Vagina (tissue), 2 donors: ENCODE results near the gene ADAP1. TPM values are rescaled to one million over a fixed set of nuclear protein-coding genes. Genes with fewer than 3 reads are reported as not detected.

Experiments
- DNase-seq, 2 donors: peaks; one replicate each; pipeline ENCODE4 v3.0.0-alpha.2; 2017; ENCODE audit errors: extremely low spot score in 2 of 2
- H3K27ac ChIP-seq: fragments of 200-600 bp; sonication (generic); one replicate; pipeline ENCODE4 v1.5.1; 2019
- H3K27me3 ChIP-seq: fragments of 200-600 bp; sonication (generic); one replicate; pipeline ENCODE4 v1.5.1; 2019
- H3K36me3 ChIP-seq, 2 donors: fragments of 200-600 bp; sonication (generic); one replicate each; pipeline ENCODE4 v1.5.1; 2017 to 2019
- H3K4me1 ChIP-seq: fragments of 200-600 bp; sonication (generic); one replicate; pipeline ENCODE4 v1.5.1; 2019
- H3K4me3 ChIP-seq, 2 donors: fragments of 200-600 bp; sonication (generic); 1 replicate in 1 of 2; 2 replicates in 1 of 2; pipeline ENCODE4 v1.5.1; 2016 to 2019
- H3K9me3 ChIP-seq: fragments of 200-600 bp; sonication (generic); one replicate; pipeline ENCODE4 v1.5.1; 2019
- CTCF ChIP-seq, 3 experiments: fragments of 450-650 bp in 2 of 3; fragments of 200-600 bp in 1 of 3; sonication (generic) in 1 of 3; IDR thresholded peaks; one replicate each; pipeline ENCODE4 v1.5.1; 2017 to 2019; ENCODE audit warnings: antibody characterized with exemption in 3 of 3, mild to moderate bottlenecking in 2 of 3, moderate library complexity in 2 of 3
- POLR2A ChIP-seq, 2 donors: fragments of 450-650 bp; IDR thresholded peaks; one replicate each; pipeline ENCODE4 v1.6.1; 2017; ENCODE audit warnings: antibody characterized with exemption in 2 of 2, mild to moderate bottlenecking in 2 of 2, moderate library complexity in 2 of 2
- POLR2AphosphoS5 ChIP-seq, 2 donors: sonication (generic); formaldehyde crosslinking; IDR thresholded peaks; one replicate each; pipeline ENCODE4 v1.9.0; 2017; ENCODE audit warnings: antibody characterized with exemption in 2 of 2, mild to moderate bottlenecking in 2 of 2, low read depth in 1 of 2; ENCODE audit not compliant: insufficient read depth in 1 of 2
- intact Hi-C: fragments of 100-400 bp; cut with DNase I; formaldehyde crosslinking; loops from one replicate; pipeline ENCODE4 v1.15.1; 2023
- total RNA-seq: library from RNA; depleted of rRNA; stranded (reverse); fragments of >200 nt; gene quantifications from one replicate; pipeline ENCODE4 v1.2.3, GENCODE V29; 2016

The ADAP1 gene
- total RNA-seq, 1 donor from 2014 or later, result 4.2 TPM

- Histone ChIP-seq H3K9me3 (no peaks in the 10 kb centered on the region), H3K27me3 (no peaks in the 10 kb centered on the region), H3K4me3 (no peak overlapping the region), H3K36me3 (peaks cover 0 to 84% of the 10 kb centered on the region in 2 donors), H3K4me1 (no peaks in the 10 kb centered on the region), H3K27ac (no peak overlapping the region)
- intact Hi-C loops, result no loop called here
- DNase-seq, result no peak
- TF ChIP-seq POLR2A (IDR thresholded peaks at IDR 0.05) (no peak), POLR2AphosphoS5 (IDR thresholded peaks at IDR 0.05; ENCODE audit: insufficient read depth in 1 of 2, low read depth in 1 of 2) (no peak), CTCF (IDR thresholded peaks at IDR 0.05) (no peak)
These were observed 93.3 kb downstream of the ADAP1 start for GRCh38 chr7:861222-861621.

GRCh38 chr7:860149-860548 is 94.3 kb downstream of the ADAP1 start:
- Histone ChIP-seq H3K36me3 (peaks cover 0 to 92% of the 10 kb centered on the region in 2 donors), H3K27ac (no peak overlapping the region), H3K9me3 (no peaks in the 10 kb centered on the region), H3K4me1 (no peaks in the 10 kb centered on the region), H3K4me3 (no peak overlapping the region), H3K27me3 (no peaks in the 10 kb centered on the region)
- TF ChIP-seq POLR2A (IDR thresholded peaks at IDR 0.05) (no peak), CTCF (IDR thresholded peaks at IDR 0.05) (no peak), POLR2AphosphoS5 (IDR thresholded peaks at IDR 0.05; ENCODE audit: insufficient read depth in 1 of 2, low read depth in 1 of 2) (no peak)
- DNase-seq, result no peak
- intact Hi-C loops, result no loop called here

GRCh38 chr7:859359-860030 is 95.0 kb downstream of the ADAP1 start:
- peaks cover 0 to 92% of the 10 kb centered on the region in 2 donors for H3K36me3 ChIP-seq
- DNase-seq, result no peak
- no peaks in the 10 kb centered on the region for H3K4me1 ChIP-seq
- no peak overlapping the region for H3K4me3 ChIP-seq
- intact Hi-C loops, result no loop called here
- H3K27ac ChIP-seq, result no peak overlapping the region
- no peaks in the 10 kb centered on the region for H3K9me3 ChIP-seq
- TF ChIP-seq POLR2AphosphoS5 (IDR thresholded peaks at IDR 0.05; ENCODE audit: insufficient read depth in 1 of 2, low read depth in 1 of 2) (no peak), POLR2A (IDR thresholded peaks at IDR 0.05) (no peak), CTCF (IDR thresholded peaks at IDR 0.05) (no peak)
- H3K27me3 ChIP-seq, result no peaks in the 10 kb centered on the region

- intact Hi-C loops, result no loop called here
- H3K4me3 ChIP-seq, result no peak overlapping the region
- peaks cover 0 to 95% of the 10 kb centered on the region in 2 donors for H3K36me3 ChIP-seq
- no peak for TF ChIP-seq POLR2AphosphoS5 (IDR thresholded peaks at IDR 0.05; ENCODE audit: insufficient read depth in 1 of 2, low read depth in 1 of 2)
- TF ChIP-seq CTCF (IDR thresholded peaks at IDR 0.05), result no peak
- TF ChIP-seq POLR2A (IDR thresholded peaks at IDR 0.05), result no peak
- no peak overlapping the region for H3K27ac ChIP-seq
- DNase-seq, result no peak
- no peaks in the 10 kb centered on the region for H3K4me1 ChIP-seq
- H3K9me3 ChIP-seq, result no peaks in the 10 kb centered on the region
- no peaks in the 10 kb centered on the region for H3K27me3 ChIP-seq
These were observed 96.8 kb downstream of the ADAP1 start for GRCh38 chr7:857661-858060.

GRCh38 chr7:856444-857095 is 97.9 kb downstream of the ADAP1 start:
- Histone ChIP-seq H3K36me3 (peaks cover 0 to 91% of the 10 kb centered on the region in 2 donors), H3K27ac (no peak overlapping the region), H3K4me1 (no peaks in the 10 kb centered on the region), H3K27me3 (no peaks in the 10 kb centered on the region), H3K4me3 (no peak overlapping the region), H3K9me3 (no peaks in the 10 kb centered on the region)
- no peak for TF ChIP-seq POLR2A (IDR thresholded peaks at IDR 0.05)
- no peak for TF ChIP-seq POLR2AphosphoS5 (IDR thresholded peaks at IDR 0.05; ENCODE audit: insufficient read depth in 1 of 2, low read depth in 1 of 2)
- no peak for TF ChIP-seq CTCF (IDR thresholded peaks at IDR 0.05)
- DNase-seq, result no peak
- intact Hi-C loops, result no loop called here
